Measurements from ENCODE around the gene AMD1.

DNA sequence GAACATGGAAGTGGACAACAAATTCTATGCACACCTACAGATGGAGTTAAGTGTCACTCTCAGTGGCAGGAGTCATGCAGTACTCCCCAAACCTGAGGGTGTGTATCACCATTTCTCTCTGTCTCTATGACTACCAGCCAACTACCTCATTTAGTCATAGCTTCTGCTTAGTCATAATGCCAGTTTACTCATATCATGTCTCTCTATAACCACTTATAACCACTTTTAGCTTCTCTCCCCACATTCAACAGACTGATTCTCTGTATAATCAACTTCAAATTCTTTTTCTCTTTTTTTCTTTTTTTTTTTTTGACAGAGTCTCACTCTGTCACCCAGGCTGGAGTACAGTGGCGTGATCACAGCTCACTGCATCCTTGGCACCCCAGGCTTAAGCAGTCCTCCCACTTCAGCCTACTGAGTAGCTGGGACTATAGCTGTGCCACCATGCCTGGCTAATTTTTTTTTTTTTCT is 70.1 kb downstream of the AMD1 start:
- TF ChIP-seq, protein P1, sequence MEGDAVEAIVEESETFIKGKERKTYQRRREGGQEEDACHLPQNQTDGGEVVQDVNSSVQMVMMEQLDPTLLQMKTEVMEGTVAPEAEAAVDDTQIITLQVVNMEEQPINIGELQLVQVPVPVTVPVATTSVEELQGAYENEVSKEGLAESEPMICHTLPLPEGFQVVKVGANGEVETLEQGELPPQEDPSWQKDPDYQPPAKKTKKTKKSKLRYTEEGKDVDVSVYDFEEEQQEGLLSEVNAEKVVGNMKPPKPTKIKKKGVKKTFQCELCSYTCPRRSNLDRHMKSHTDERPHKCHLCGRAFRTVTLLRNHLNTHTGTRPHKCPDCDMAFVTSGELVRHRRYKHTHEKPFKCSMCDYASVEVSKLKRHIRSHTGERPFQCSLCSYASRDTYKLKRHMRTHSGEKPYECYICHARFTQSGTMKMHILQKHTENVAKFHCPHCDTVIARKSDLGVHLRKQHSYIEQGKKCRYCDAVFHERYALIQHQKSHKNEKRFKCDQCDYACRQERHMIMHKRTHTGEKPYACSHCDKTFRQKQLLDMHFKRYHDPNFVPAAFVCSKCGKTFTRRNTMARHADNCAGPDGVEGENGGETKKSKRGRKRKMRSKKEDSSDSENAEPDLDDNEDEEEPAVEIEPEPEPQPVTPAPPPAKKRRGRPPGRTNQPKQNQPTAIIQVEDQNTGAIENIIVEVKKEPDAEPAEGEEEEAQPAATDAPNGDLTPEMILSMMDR (IDR thresholded peaks at IDR 0.05; ENCODE audit: low read depth, low read length), result no peak
- TF ChIP-seq POLR2A (IDR thresholded peaks at IDR 0.05; ENCODE audit: extremely low read depth, insufficient read length), result no peak

Data from NB4 (cell line).